ENCODE results near the gene C19orf53. TPM values are rescaled to one million over a fixed set of nuclear protein-coding genes. Genes with fewer than 3 reads are reported as not detected.

The C19orf53 gene
- 58.6 and 87.6 TPM in 2 replicates for total RNA-seq

GRCh38 chr19:13774217-13775191 is at the start of gene C19orf53:
Gene C19orf53, plus strand, starts transcription at chr19:13774456. Its CDS starts 22 bp downstream, at chr19:13774478.

GRCh38 chr19:13764101-13764807 is 10.0 kb upstream of the C19orf53 start, which contains the start of gene MRI1:
Gene MRI1, plus strand, starts transcription at chr19:13764522. Its CDS starts 67 bp downstream, at chr19:13764589.

GRCh38 chr19:13794757-13795589 is 20.7 kb downstream of the C19orf53 start, which contains the start of gene ZSWIM4:
Gene ZSWIM4, plus strand, starts transcription at chr19:13795443. Its CDS starts 206 bp downstream, at chr19:13795649.

Other genes with a start within 250 kb of the C19orf53 start
- 20.6 and 23.6 TPM in 2 replicates for gene MRI1, start 9.9 kb upstream of the C19orf53 start, total RNA-seq
- 1.5 and 2.2 TPM in 2 replicates for gene ZSWIM4, start 21.0 kb downstream of the C19orf53 start, total RNA-seq
- gene NANOS3, start 102.7 kb downstream of the C19orf53 start, total RNA-seq: 0.43 TPM in 1 of 2 replicates, not detected in the other
- 0.32 TPM in 1 of 2 replicates, not detected in the other for gene BRME1, start 131.7 kb downstream of the C19orf53 start, total RNA-seq
- 4.7 and 6.6 TPM in 2 replicates for gene CC2D1A, start 131.7 kb downstream of the C19orf53 start, total RNA-seq
- gene PODNL1, start 164.0 kb downstream of the C19orf53 start, total RNA-seq: 1.0 and 1.3 TPM in 2 replicates
- gene DCAF15, start 178.1 kb downstream of the C19orf53 start, total RNA-seq: 4.6 and 7.6 TPM in 2 replicates
- gene RFX1, start 231.9 kb downstream of the C19orf53 start, total RNA-seq: 1.6 and 2.6 TPM in 2 replicates

Data from bronchial smooth muscle cell (primary cell).